HG03378 (cell line): ENCODE results near the gene AXIN2.

ENCODE experiments used
- ATAC-seq: cut with Tn5 transposase; IDR thresholded peaks from one replicate; pipeline ENCODE4 v1.9.1; 2021; ENCODE audit warnings: mild to moderate bottlenecking, moderate library complexity; ENCODE audit not compliant: unreplicated experiment

Gene AXIN2

DNA sequence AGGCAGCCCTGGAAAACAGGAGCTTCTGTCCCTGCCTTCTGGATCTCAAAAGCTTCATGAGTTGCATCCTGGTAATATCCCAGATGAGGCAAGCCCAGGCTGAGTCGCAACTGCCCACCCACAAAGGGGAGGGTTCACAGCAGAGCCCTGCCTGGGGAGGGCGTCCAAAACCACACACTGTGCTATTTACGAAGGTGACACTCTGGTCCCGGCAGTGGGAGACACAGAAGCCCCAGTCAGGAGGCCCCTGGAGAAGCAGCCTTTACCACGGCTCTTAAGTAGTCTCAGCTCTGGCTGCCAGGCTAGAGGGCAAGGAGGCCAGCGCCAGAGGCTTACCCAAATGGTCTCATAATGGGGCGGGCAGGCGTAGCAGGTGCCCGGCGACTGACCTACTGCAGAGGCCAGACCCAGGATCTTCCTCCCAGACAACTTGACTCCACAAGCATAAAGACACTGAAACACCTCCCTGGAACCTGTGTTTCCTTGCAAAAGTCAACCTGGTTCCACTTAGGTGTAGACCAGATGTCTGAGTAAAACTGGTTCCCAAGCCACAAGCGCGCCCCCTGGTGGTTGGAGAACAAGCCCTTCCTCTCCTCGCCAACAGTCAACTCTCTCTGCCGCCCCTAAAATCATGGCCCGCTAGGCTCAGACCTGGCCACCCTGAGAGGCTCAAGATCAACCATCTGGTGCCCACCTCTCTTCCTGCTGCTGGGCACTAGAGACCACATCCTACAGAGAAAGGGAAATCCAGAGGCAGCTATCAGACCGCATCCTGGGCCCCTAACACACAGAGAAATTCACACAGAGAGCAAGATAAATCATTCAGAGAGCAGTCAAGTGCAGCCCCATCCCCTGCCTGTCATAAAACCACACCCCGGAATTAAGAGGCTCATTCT is 5.2 kb downstream of the AXIN2 start:
- ATAC-seq, result no peak

DNA sequence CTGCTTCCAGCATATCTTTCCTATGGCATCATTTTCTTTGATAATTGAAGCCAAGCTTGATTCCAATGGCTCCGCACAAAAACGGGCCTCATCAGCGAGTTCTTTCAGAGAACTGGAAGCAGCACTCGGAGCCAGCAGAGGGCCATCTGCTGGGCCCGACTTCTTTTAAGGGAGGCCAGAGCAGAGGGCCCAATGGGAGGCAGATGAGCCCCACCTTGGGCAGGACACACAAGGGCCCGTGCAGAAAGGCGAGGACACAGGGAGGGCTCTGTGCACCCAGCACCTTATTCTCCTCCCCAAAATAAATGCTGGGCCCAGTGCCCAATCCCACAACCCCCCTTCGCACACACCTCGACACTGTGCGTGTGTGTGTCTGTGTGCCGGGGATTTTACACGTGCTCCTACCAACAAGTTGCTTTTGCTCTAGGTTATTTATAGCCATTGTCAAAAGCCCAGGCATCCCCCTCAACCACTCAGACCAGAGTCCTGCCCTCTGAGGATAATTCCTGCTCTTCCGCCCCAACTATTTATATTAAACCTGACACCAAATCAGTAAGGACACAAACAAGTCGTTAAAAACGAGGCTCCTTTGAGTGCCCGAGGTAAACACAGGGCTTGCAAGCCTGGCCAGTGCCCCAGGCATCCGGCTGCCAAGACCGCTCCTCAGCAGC is 6.8 kb downstream of the AXIN2 start:
- ATAC-seq, result no peak

DNA sequence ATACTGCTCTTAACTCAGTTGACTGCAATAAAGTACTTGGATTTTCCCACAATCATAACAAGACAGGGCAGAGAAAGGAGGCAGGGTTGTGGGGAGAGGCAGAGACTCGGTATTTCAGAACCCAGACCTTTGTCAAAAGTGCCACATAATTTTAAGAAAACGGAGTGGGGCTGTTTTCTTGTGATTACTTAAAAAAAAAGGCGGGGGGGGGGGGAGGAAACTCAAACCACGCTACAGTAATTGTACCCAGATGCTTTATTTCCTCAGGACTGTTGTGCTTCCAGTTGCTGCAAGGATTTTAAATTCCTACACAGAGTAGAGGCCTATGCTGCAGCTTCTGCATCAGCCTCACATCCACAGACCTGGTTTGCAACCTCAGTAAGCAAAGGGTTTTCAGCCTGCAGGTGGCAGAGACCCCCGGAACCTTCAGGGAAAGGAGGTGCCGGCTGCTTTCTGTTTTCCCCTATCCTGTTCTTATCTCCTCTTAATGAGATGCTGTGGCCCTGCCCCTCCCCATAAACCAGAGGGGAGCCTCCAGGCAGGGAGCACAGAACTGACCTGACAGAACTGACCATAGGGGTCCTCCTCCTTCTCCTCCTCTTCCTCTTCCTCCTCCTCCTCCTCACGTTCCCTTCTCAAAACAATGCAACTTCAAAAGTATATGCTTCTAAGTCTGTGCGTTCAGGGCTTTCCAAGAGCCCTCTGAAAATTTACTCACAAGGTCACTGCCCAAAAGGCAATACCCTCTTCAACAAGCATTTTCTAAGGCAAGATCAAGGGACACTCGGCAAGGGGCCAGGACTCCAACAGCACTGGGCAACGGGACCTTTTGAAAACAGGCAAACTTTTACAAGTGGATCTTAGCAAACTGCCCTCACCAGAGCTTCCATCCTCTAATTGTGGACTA is 7.5 kb downstream of the AXIN2 start:
- ATAC-seq, result no peak

DNA sequence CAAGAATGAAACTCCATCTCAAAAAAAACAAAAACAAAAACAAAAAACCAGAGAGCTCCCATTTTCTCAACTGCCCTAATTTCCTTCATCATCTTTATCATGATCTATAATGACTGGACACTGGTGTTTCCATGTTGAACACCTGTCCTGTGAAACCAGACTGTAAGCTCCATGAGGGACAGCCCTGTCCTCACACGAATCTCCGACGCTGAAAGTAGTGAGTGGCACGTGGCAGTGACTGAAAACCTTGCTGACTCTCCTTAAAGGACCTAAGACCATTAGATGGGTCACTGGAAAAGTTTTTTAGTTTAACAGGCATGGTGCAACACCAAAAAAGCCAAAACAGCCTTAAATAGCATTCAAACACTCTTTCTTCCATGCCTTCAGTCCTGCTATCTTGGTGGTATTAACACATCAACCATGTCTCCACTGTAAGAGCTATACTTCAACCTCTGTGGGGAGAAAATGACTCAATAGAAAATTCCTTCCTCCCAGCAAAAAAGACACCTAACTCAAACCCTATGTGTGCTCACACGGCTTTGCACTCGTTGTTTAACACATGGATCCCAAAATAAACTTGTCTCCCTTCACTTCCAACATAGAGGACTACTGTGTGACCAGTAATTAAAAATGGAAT is 8.3 kb downstream of the AXIN2 start:
- ATAC-seq, result no peak

DNA sequence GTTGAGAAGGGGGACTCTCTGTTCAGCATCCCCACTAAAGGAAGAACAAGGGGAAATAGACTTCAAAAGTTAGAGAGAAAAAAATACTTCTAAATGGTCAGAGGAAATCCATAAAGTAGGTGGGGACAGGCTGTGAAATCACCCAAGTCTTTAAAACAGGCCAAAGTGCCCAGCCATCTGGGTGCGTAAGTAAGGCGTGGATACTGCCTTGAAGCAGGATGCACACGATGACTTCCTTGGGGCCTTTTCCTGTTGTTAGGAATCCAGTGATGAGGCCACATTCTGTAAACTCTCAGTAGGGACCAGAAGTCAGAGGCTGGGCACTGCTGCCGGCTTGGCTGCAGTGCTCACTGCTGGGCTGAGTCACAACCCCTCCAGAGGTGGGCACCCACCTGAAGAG is 9.2 kb downstream of the AXIN2 start:
- ATAC-seq, result no peak

DNA sequence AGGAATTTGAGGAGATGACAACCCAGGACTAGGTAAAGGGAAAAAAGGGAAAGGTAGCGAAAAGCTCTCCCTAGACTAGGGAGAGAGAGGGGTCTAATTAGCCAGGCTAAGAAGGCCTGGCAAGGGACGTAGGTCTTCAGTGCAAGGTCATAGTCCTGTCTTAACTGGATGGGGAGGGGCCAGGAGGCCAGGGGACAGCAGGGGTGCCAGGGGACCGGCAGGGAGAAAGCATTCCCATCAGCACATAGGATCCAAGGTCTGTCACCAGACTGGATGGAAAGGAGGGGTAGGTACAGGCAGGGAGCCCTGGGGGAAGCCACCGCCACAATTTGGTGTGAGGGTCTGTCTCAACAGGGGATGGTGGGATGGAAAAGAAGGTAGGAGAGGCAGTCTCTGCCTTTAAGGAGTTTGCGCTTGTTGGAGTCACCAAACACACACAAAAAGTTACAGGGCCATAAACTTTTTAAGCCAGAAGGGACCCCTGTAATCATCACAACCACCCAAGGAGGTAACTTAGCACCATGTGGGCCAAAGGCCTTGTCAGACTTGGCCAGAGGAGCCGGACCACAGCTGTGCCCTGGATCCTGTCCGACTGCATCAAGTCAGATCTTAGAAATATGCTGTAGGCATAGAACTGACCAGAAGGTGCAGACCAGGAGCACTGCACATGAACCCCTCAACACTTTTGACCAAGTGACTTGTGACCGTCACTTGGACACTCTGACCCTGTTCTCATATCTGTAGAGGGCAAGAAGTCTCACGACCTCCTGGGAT is 10.0 kb downstream of the AXIN2 start:
- no peak for ATAC-seq

DNA sequence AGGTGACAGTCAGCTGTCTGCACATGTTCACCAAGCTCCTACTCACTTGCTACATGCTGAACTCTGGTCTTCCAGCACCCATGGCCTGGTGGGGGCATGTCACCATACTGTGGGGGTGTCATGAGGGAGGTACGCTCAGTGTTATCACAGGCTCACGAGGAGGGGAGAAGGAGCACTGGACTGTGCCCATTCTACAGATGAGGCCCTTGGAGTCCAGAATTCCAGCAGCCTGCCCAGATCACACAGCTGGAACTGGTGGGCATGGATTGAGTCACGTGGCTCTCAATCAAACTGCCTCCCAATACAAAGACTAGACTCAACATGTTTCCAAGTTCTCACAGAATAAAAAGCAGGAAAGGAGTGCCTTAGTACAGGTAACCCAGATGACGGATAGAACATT is 10.7 kb downstream of the AXIN2 start:
- ATAC-seq, result no peak

DNA sequence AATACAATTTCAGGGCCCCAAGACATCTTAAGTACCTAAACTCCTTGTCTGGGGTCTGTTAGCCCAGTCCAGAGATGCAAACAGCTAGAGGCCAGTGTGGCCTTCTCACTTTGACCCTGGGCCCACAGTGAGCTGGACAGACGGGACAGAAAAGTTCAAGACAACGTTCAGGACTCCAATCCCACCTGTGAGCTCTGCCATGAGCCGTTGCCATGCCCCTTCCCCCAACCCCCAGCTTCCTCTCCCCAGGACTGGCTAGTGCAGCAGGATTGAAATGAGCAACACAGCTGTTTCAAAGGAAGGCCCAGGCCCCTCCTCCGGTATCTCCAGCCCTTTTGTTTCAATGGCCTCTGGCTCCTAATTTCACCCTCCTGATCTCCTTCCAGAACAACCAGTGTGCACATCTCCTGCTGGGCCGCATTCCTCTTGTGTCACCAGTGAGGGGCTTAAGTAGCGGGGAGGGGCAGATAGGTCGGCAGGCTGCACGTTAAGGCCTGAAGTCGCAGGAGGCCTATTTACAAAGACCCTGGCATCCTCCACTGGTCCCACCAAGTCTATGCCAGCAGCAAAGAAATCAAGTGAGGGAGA is 11.3 kb downstream of the AXIN2 start:
- ATAC-seq, result no peak

DNA sequence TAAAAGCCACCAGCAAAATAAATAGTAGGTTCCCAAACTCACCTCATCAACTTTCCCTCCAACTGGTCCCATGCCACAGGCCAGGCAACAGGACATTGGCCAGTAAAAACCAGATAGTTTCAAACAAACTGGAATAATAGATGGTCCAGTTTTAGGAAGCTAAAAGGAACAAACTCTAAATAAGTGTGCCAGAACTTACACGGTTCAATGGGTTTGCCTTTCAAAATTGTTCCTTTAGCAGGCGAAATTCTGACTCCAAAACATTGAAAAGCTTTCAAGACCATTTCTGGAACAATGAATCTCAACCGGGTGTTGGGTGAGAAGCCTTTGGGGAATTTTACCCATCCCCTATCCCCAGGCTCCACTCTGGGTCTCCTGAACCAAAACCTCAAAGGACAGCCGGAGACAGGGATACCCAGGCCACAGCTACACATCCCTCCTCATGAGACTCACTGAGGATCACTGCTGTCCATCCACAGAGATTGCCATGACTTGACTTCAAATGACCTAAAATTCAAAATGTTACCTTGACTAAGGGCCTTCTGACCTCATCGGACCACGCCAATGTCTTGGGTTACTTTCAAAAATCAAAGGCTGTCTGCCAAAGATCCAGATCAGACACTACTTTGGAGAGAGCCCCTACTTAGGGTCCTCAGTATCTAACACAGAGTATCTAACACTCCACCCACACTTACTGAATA is 13.0 kb downstream of the AXIN2 start:
- ATAC-seq, result no peak

DNA sequence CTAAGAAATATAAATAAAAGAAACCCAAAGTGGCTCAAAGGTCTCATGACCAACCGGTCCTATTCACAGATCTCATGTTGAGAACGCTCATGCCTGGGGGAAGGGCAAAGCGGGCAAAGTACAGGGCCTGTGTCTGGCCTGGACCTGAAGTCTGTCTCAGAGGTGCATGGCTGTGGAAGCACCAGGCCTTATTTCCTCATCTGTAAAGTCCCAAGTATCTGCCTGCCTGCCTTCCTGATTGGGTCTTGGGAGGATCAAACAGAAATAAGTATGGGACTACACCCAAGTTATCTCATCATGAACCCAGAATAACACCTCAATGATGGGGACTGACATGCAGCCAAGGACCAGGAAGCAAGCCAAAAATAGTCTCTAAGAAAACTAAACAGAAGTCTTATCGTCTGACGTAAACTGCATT is 14.2 kb downstream of the AXIN2 start:
- ATAC-seq, result no peak

DNA sequence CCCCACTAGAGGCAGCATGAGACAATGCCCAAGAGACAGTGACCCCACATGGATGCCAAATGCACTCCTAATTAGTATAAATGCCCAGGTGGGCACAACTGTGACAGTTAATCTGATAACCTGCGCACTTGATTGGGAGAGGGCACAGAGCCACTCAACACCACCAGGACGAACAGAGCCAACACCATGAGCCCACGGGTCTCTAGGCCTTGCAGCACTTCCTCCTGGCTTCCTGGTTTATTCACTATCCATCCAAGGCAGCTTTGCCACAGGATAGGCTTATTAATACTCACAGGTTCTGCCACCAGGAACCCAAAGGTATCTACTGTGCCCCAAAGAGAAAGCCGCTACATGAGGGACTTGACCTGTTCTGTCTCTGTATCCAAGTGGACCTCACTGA is 14.9 kb downstream of the AXIN2 start:
- ATAC-seq, result no peak

DNA sequence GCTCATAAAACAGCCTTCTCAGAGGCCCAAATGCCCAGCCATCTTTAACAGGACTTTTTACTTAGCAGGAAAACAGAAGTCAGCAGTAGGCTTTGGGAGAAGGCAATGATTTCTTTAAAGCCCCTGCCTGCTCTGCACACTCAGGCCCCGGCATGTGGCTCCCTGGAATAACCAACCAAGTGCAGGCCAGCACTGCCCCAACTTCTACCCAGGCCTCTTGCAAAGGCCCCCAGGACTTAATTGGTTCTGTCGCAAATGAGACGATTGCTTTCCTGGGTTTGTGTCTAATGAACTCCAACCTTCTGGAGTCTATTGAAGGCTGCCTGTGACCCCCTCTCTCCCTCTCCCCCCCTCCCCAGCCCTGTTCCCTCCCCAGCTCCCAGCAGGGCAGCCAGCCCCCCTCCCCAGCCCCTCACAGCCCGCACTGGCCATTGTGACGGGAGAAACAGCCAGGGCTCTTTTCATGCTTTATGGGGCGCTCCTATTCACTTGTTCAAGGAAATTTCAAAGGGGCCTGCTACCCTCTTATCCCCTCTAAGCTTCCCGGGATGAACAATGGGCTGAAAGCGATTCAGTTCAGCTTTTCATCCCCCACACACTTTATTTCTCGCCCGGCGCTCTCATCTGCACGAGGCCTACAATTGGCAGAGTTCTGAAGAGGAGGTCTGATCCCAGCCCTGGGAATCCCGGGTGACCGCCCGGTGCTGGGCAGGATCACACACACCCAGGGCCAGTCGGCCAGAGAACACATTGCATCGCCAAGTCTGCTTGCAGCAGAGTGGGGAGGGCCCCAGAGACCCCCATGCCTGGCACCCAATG is 15.5 kb downstream of the AXIN2 start:
- no peak for ATAC-seq

DNA sequence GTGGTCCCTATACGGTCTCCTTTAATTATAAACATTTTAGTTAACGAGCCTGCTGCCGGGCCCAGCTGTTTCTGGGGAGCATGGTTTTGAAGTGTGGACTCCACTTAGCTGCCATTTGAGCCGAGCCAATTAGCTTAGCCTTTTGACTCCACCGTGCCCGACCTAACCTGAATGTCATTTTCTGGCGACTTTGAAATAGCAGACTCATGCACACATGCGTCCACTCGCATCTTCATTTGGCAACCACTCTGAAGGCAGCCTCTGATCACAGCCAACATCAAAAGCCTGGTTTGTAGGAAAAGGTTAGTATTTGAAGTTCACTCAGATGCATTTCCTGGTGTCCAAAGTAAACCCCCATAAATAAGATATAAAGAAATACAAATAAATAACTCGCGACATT is 16.8 kb downstream of the AXIN2 start:
- ATAC-seq, result no peak

DNA sequence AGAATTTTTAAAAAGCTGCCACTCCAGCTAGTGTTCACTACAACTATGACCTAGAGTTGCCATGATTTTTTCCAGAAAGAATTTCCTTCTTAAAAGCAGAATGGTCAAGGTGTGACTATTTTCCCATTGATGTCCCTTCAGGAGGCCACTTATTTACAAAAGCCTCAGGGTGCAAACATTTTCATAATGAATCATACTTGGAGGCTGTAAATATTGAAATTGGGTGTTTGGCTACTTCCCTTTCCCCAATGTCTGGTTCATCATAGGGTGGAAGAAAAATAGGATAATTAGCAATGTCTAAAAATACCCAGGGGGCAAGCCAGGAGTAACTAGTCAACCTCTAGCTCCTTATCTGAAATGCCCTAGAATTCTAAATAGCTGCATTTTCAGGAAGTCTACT is 18.8 kb downstream of the AXIN2 start:
- ATAC-seq, result no peak

DNA sequence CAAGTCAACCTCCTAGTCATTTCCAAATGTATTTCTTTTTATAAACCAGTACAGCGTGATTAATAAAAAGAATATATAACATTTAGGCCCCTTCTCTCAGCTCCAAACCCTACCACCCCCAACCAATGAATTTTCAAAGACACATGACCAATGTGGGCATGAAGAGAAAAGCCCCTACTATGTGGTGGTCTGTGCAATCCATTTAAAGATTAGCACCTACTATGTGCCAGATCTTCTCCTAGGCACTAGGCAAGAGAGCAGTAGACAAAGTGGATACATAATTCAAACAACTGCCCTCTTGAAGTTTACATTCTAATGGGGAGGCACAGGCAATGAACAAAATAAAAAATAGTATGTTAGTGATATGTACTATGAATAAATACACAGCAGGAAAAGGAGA is 19.4 kb downstream of the AXIN2 start:
- ATAC-seq, result no peak

DNA sequence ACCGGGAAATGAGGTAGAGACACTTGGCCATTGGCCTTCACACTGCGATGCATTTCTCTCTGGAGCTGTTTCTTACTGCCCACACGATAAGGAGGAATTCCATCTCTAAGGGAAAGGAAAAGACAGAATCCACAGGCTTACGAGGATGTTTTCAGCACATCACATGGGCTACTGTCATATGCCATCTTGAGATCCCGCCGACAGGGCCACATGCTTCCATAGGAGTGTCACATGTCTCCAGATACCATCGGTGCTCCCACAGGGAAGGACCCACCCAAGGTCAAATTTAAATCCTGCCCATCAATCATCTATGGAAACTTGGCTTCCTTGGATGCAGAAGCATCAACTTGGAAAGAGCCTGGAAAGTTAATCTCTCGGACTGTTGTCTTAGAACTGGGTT is 20.0 kb downstream of the AXIN2 start:
- no peak for ATAC-seq

DNA sequence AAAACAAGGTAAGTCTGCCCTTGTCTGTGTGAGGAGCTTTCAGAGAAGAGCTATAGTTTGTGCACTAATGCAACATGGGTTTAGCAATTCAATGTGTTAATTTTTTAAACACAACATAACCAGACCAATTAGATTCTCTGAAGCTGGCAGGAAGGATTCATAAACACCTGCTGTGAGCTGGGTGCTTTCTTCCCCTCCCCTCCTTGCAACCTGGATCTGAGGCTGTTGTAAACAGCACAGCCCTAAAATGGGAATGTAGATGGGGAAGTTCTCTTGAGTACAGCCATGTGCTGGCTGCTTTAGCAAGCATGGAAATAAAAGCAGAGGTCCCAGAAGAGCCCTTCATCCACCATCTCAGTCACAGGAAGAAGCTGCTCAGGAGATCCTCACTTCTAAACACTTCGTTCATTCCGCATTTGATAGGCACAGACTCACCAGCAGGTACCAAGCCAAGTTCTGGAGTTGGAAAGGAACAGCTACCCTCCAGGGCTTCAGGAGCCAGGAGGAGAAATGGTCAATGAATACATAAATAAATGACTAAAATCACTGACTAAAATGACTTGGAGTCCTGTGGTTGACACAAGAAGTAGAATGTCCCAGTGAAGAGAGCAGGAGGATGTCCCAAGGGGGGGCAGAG is 21.7 kb downstream of the AXIN2 start:
- ATAC-seq, result no peak
